Measurements from ENCODE around the gene GRIN3B.

The GRIN3B gene

DNA sequence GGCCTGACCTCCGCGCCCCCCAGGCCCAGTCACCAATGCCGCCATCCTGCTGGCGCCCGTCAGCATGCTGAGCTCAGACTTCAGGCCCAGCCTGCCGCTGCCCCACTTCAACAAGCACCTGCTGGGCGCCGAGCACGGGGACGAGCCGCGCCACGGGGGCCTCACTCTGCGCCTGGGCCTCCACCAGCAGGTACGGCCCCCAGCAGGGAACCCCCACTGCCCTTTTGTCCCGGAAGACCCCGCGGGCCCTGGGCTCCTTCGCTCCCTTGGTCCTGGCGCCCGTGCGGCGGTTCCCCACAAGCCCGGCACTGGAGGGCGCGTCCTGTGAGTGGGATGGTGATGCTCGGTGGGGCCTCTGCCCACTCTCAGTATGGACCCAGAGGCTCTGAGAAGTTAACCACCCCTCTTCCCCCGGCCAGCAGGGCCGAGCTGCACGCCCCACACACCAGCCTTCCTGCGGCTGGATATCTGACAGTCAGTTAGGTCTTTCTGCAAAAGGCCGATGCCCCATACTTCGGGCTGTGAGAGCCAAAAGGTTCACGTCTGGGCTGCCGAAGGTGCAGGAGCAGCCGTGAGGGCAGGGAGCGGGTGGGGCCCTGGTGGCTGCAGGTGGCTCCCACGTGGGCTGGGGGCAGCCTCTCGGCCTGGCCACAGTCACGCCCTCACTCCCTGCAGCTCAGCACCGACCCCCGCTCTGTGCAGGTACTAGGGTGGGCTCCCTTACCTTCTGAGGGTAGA, 8.1 kb upstream of the GRIN3B start:
- Mint-ChIP-seq H3K4me3 (no peak overlapping the region), H3K27ac (no peak overlapping the region), H3K4me1 (ENCODE audit: low read depth) (peaks cover 19% of the 10 kb centered on the region), H3K27me3 (peaks cover 26% of the 10 kb centered on the region), H3K9me3 (no peaks in the 10 kb centered on the region), H3K36me3 (ENCODE audit: low read depth) (peaks cover 76% of the 10 kb centered on the region)
- intact Hi-C loops (cut with micrococcal nuclease), result no loop called here

- Mint-ChIP-seq H3K27ac (no peak overlapping the region), H3K4me3 (no peak overlapping the region), H3K4me1 (ENCODE audit: low read depth) (peaks cover 19% of the 10 kb centered on the region), H3K36me3 (ENCODE audit: low read depth) (peaks cover 70% of the 10 kb centered on the region), H3K27me3 (peaks cover 32% of the 10 kb centered on the region), H3K9me3 (no peaks in the 10 kb centered on the region)
- intact Hi-C loops (cut with micrococcal nuclease), result no loop called here
Measured at GRCh38 chr19:992670-993055, 7.6 kb upstream of the GRIN3B start.

- no peak overlapping the region for H3K27ac Mint-ChIP-seq
Measured at GRCh38 chr19:993361-993830, 6.8 kb upstream of the GRIN3B start.

DNA sequence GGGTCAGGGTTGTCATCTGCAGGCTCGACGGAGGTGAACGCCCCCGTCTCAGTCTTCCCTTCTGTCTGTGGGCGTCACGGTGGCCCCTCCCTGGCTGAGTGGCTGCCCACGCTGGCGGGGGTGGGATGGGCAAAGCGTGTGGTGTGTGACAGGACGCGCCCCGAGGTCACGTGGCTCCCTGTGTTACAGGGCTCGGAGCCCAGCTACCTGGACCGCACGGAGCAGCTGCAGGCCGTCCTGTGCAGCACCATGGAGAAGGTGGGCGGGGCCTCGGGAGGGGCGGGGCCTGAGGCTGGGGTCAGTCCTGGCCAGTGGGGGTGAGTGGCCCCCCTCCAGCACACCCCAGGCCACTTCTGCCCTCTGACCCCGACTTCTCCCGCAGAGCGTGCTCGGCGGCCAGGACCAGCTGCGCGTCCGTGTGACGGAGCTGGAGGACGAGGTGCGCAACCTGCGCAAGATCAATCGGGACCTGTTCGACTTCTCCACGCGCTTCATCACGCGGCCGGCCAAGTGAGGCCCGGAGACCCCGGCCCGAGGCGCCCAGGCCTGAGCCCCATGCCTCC, 6.3 kb upstream of the GRIN3B start:
- Mint-ChIP-seq H3K4me3 (no peak overlapping the region), H3K27ac (no peak overlapping the region), H3K4me1 (ENCODE audit: low read depth) (peaks cover 13% of the 10 kb centered on the region), H3K9me3 (no peaks in the 10 kb centered on the region), H3K36me3 (ENCODE audit: low read depth) (peaks cover 58% of the 10 kb centered on the region), H3K27me3 (peaks cover 44% of the 10 kb centered on the region)
- intact Hi-C loops (cut with micrococcal nuclease), result no loop called here

More at GRCh38 chr19:993361-993830, 6.8 kb upstream of the GRIN3B start:
- peaks cover 39% of the 10 kb centered on the region for H3K27me3 Mint-ChIP-seq
- peaks cover 14% of the 10 kb centered on the region for H3K4me1 Mint-ChIP-seq (ENCODE audit: low read depth)
- H3K9me3 Mint-ChIP-seq, result no peaks in the 10 kb centered on the region
- peaks cover 63% of the 10 kb centered on the region for H3K36me3 Mint-ChIP-seq (ENCODE audit: low read depth)
- no peak overlapping the region for H3K4me3 Mint-ChIP-seq
- intact Hi-C loops (cut with micrococcal nuclease), result no loop called here

DNA sequence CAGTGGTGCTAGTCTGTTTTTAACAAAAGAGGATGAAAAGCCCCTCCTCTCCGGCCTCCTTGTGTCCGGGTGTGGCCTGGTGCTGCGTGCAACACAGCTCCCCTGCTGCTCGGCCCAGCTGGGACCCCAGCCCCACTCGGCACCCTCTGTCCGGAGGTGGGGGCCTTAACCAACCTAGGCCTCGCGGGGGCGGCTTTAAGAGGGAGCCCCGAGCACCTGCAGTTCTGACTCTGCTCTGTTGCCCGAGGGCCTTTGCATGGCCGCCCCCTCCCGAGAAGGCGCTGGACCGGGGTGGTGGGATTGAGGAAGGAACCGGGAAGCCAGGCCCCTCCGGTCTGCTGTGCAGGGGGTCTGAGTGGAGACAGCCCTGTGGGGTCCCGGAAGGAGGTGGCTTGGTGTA, 5.7 kb upstream of the GRIN3B start:
- Mint-ChIP-seq H3K4me3 (no peak overlapping the region), H3K27me3 (peaks cover 50% of the 10 kb centered on the region), H3K4me1 (ENCODE audit: low read depth) (peaks cover 12% of the 10 kb centered on the region), H3K36me3 (ENCODE audit: low read depth) (peaks cover 52% of the 10 kb centered on the region), H3K9me3 (no peaks in the 10 kb centered on the region), H3K27ac (no peak overlapping the region)
- intact Hi-C loops (cut with micrococcal nuclease), result no loop called here

GRCh38 chr19:995051-995827, 5.0 kb upstream of the GRIN3B start:
- intact Hi-C loops (cut with micrococcal nuclease), result no loop called here
- Mint-ChIP-seq H3K27ac (no peak overlapping the region), H3K36me3 (ENCODE audit: low read depth) (peaks cover 45% of the 10 kb centered on the region), H3K9me3 (no peaks in the 10 kb centered on the region), H3K4me3 (no peak overlapping the region), H3K4me1 (ENCODE audit: low read depth) (peaks cover 12% of the 10 kb centered on the region), H3K27me3 (peaks cover 55% of the 10 kb centered on the region)

GRCh38 chr19:996051-996838, 4.0 kb upstream of the GRIN3B start:
- Mint-ChIP-seq H3K27ac (no peak overlapping the region), H3K4me3 (no peak overlapping the region), H3K36me3 (ENCODE audit: low read depth) (peaks cover 35% of the 10 kb centered on the region), H3K27me3 (peaks cover 60% of the 10 kb centered on the region), H3K4me1 (ENCODE audit: low read depth) (peaks cover 17% of the 10 kb centered on the region), H3K9me3 (no peaks in the 10 kb centered on the region)
- intact Hi-C loops (cut with micrococcal nuclease), result no loop called here

GRCh38 chr19:998064-998463, 2.2 kb upstream of the GRIN3B start:
- Mint-ChIP-seq H3K27me3 (peaks cover 76% of the 10 kb centered on the region), H3K9me3 (no peaks in the 10 kb centered on the region), H3K36me3 (ENCODE audit: low read depth) (peaks cover 19% of the 10 kb centered on the region), H3K27ac (no peak overlapping the region), H3K4me3 (no peak overlapping the region), H3K4me1 (ENCODE audit: low read depth) (peaks cover 23% of the 10 kb centered on the region)
- intact Hi-C loops (cut with micrococcal nuclease), result no loop called here

DNA sequence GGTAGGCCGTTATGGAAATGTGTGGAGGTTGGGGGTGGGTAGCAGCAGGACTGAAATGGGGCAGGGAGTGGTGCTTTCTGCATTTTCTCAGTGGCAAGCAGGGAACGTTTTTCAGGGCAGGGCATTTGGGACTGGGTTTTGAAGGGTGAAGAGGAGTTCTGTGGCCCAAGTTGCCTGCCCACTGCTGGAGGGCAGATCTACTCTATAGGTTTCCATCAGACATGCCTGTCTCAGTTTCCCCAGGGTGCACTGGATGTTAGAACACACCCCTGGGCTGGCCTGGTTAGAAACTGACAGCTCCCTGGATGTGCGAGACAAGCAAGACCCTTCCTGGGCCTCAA, 870 bp upstream of the GRIN3B start:
- H3K4me1 Mint-ChIP-seq (ENCODE audit: low read depth), result peaks cover 23% of the 10 kb centered on the region
- H3K27me3 Mint-ChIP-seq, result peaks cover 82% of the 10 kb centered on the region
- H3K36me3 Mint-ChIP-seq (ENCODE audit: low read depth), result peaks cover 6% of the 10 kb centered on the region
- intact Hi-C loops (cut with micrococcal nuclease), result no loop called here
- no peak overlapping the region for H3K27ac Mint-ChIP-seq
- no peak overlapping the region for H3K4me3 Mint-ChIP-seq
- H3K9me3 Mint-ChIP-seq, result no peaks in the 10 kb centered on the region

- H3K27ac Mint-ChIP-seq, result peak overlapping the region; percentile 42
Measured at GRCh38 chr19:1000591-1001537, 645 bp downstream of the GRIN3B start.

GRCh38 chr19:1001538-1002166, 1.4 kb downstream of the GRIN3B start:
- Mint-ChIP-seq H3K27me3 (peaks cover 64% of the 10 kb centered on the region), H3K27ac (peak overlapping the region; percentile 42), H3K9me3 (no peaks in the 10 kb centered on the region), H3K36me3 (ENCODE audit: low read depth) (peaks cover 2% of the 10 kb centered on the region), H3K4me3 (peak overlapping the region; percentile 72), H3K4me1 (ENCODE audit: low read depth) (peaks cover 16% of the 10 kb centered on the region)
- intact Hi-C loops (cut with micrococcal nuclease), result no loop called here

More at GRCh38 chr19:1000591-1001537, 645 bp downstream of the GRIN3B start:
- H3K36me3 Mint-ChIP-seq (ENCODE audit: low read depth), result no peaks in the 10 kb centered on the region
- peaks cover 71% of the 10 kb centered on the region for H3K27me3 Mint-ChIP-seq
- no peaks in the 10 kb centered on the region for H3K9me3 Mint-ChIP-seq
- intact Hi-C loops (cut with micrococcal nuclease), result no loop called here
- peaks cover 23% of the 10 kb centered on the region for H3K4me1 Mint-ChIP-seq (ENCODE audit: low read depth)
- peak overlapping the region; percentile 72 for H3K4me3 Mint-ChIP-seq

- Mint-ChIP-seq H3K4me1 (ENCODE audit: low read depth) (peaks cover 16% of the 10 kb centered on the region), H3K27me3 (peaks cover 54% of the 10 kb centered on the region), H3K27ac (no peak overlapping the region)
Measured at GRCh38 chr19:1002600-1002999, 2.4 kb downstream of the GRIN3B start.

More at GRCh38 chr19:1002600-1002999, 2.4 kb downstream of the GRIN3B start:
- Mint-ChIP-seq H3K9me3 (no peaks in the 10 kb centered on the region), H3K4me3 (no peak overlapping the region), H3K36me3 (ENCODE audit: low read depth) (peaks cover 11% of the 10 kb centered on the region)
- intact Hi-C loops (cut with micrococcal nuclease), result no loop called here

All from dendritic cell treated with granulocyte-macrophage colony-stimulating factor and Interleukin-4, amounts not matched to agents 40 ng/mL and 50 ng/mL, for 4 days (primary cell).